ENCODE results near the gene EFCAB7.

DNA sequence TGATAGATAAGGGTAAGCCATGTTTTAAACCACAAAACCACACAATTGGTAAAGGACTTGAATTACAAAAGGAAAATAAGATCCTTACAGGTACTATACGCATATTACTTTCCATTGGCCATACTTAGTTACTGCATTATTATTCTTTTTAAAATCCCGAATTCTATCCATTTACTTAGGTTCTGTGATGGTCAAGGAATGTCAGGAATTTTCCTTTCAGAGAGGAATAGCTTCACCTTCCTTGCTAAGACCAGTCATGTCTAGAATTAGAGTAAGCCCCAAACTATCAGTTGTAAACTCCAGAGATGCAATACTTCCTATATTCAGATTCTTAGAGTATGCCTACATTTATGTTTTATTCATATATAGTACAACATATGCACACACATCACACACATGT is 13.7 kb downstream of the EFCAB7 start:
- TF ChIP-seq ZNF274 (IDR thresholded peaks at IDR 0.05; ENCODE audit: low read depth, low read length) (no peak), YY1 (IDR thresholded peaks at IDR 0.05; ENCODE audit: insufficient read depth, insufficient read length) (no peak)

All from NT2/D1 (cell line).